Activated gamma-delta T cell (primary cell): Measurements from ENCODE around the gene SYCE3.

Experiments used
- DNase-seq: peaks from one replicate; lab custom pipeline; 2025; lab: John Stamatoyannopoulos, UW

The SYCE3 gene

DNA sequence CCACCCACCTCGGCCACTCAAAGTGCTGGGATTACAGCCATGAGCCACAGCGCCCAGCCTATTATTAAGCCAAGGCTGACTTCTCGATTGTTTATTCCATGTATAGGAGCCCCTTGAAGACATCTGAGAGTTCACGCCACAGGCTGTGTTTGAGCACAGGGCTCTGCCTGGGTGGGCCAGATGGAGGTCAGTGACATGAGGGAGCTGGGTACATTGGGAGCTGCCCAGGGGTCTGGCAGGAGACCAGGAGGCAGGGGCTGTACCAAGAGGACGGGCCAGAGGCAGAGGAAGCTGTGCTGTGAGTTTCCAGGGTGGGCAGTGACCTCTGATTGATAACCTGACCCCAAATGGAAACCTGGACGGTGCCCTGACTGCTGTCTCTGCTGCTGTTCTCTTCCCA lies 60.6 kb downstream of the SYCE3 start:
- no peak for DNase-seq
